ENCODE data around the gene RANBP3L. TPM values are rescaled to one million over a fixed set of nuclear protein-coding genes. Genes with fewer than 3 reads are reported as not detected.

Gene RANBP3L
- total RNA-seq, 1 experiment from 2014 or later: not detected

GRCh38 chr5:36270876-36271575 lies 30.7 kb downstream of the RANBP3L start:
- Histone ChIP-seq H2AFZ (ENCODE audit: low read length) (no peak overlapping the region), H3K4me1 (ENCODE audit: insufficient read depth, low read length) (no peaks in the 10 kb centered on the region), H2BK12ac (ENCODE audit: insufficient read length, low read depth, low read length) (no peak overlapping the region), H2BK120ac (ENCODE audit: low read depth, low read length, poor library complexity, severe bottlenecking) (no peak overlapping the region), H3K4ac (ENCODE audit: low read depth, low read length) (no peak overlapping the region), H3K79me2 (ENCODE audit: insufficient read depth, low read length) (no peaks in the 10 kb centered on the region), H3K9me3 (ENCODE audit: control insufficient read depth, low read depth, low read length) (no peaks in the 10 kb centered on the region), H4K5ac (ENCODE audit: insufficient read length, low read depth, low read length) (no peak overlapping the region), H2BK20ac (ENCODE audit: low read depth, low read length, poor library complexity, severe bottlenecking) (no peak overlapping the region), H3K79me1 (ENCODE audit: insufficient read depth, low read depth, low read length, poor library complexity, severe bottlenecking) (no peaks in the 10 kb centered on the region), H3K4me2 (ENCODE audit: insufficient read depth, insufficient read length, low read length) (no peak overlapping the region), H3K27me3 (ENCODE audit: insufficient read depth, low read length) (no peaks in the 10 kb centered on the region), H4K91ac (ENCODE audit: insufficient read length, low read depth, low read length) (no peak overlapping the region), H4K8ac (replicated peaks; ENCODE audit: insufficient read length, low read depth, low read length) (no peak overlapping the region), H3K14ac (ENCODE audit: insufficient read depth, low read length) (no peak overlapping the region), H3K18ac (ENCODE audit: insufficient read length, low read depth, low read length) (no peak overlapping the region), H3K56ac (ENCODE audit: insufficient read length, low read depth, low read length) (no peak overlapping the region), H3K9ac (ENCODE audit: extremely low read depth, insufficient read length, low read length) (no peak overlapping the region), H3K23me2 (ENCODE audit: insufficient read length, low read depth, low read length, poor library complexity, severe bottlenecking) (no peaks in the 10 kb centered on the region), H2BK15ac (ENCODE audit: low read depth, low read length) (no peak overlapping the region), H3K23ac (ENCODE audit: insufficient read length, low read depth, low read length) (no peak overlapping the region), H3K27ac (ENCODE audit: insufficient read length, low read depth, low read length) (no peak overlapping the region), H4K20me1 (ENCODE audit: control insufficient read depth, insufficient read depth, insufficient read length) (no peaks in the 10 kb centered on the region), H2AK5ac (ENCODE audit: insufficient read length, low read length) (no peak overlapping the region), H3T11ph (ENCODE audit: low read length) (no peak overlapping the region), H2BK5ac (ENCODE audit: insufficient read length, low read length) (no peak overlapping the region)
- DNase-seq: no peak
- H3K4me1 Mint-ChIP-seq: peaks cover 6 to 9% of the 10 kb centered on the region in 2 experiments
- no peak overlapping the region for H3K27ac Mint-ChIP-seq
- no peak overlapping the region for H3K4me3 Mint-ChIP-seq
- no peaks in the 10 kb centered on the region for H3K36me3 Mint-ChIP-seq (ENCODE audit: insufficient read depth in 1 of 3, low read depth in 3 of 3)
- H3K27me3 Mint-ChIP-seq (ENCODE audit: low read depth): no peaks in the 10 kb centered on the region; the same call in 1 of the 2 replicates
- H3K9me3 Mint-ChIP-seq: no peaks in the 10 kb centered on the region; a peak in 2 of 5 replicates
- no peak for TF ChIP-seq CTCF (conservative IDR thresholded peaks at IDR 0.05)
- whole genome bisulfite sequencing (ENCODE audit: extremely low coverage, insufficient read length, low lambda C conversion rate): no CpG with 5 or more reads among the region's 3 CpGs
